WTC11 (cell line): ENCODE measurements around the gene SHOX.

ENCODE experiments used
- ATF1 ChIP-seq: sonication (generic); formaldehyde crosslinking; IDR thresholded peaks from 2 replicates; pipeline ENCODE4 v1.8.1; 2023; ENCODE audit warnings: mild to moderate bottlenecking, moderate library complexity, missing genetic modification reagents
- ATF2 ChIP-seq: sonication (generic); formaldehyde crosslinking; IDR thresholded peaks from 2 replicates; pipeline ENCODE4 v1.8.1; 2022; ENCODE audit warnings: low read depth, missing genetic modification reagents, borderline replicate concordance
- CREB1 ChIP-seq: sonication (generic); formaldehyde crosslinking; IDR thresholded peaks from 2 replicates; pipeline ENCODE4 v1.8.0; 2023; ENCODE audit warnings: mild to moderate bottlenecking, missing genetic modification reagents
- E2F1 ChIP-seq: sonication (generic); formaldehyde crosslinking; IDR thresholded peaks from 2 replicates; pipeline ENCODE4 v1.8.0; 2022; ENCODE audit warnings: mild to moderate bottlenecking, missing genetic modification reagents
- E2F4 ChIP-seq: sonication (generic); formaldehyde crosslinking; IDR thresholded peaks from 2 replicates; pipeline ENCODE4 v1.8.1; 2022; ENCODE audit warnings: low read depth, mild to moderate bottlenecking, moderate library complexity, missing genetic modification reagents, borderline replicate concordance
- IRF2 ChIP-seq: sonication (generic); formaldehyde crosslinking; IDR thresholded peaks from 2 replicates; pipeline ENCODE4 v1.8.0; 2022; ENCODE audit warnings: low read depth, missing genetic modification reagents, borderline replicate concordance
- MAX ChIP-seq: sonication (generic); formaldehyde crosslinking; IDR thresholded peaks from 2 replicates; pipeline ENCODE4 v1.8.0; 2022; ENCODE audit warnings: mild to moderate bottlenecking, missing genetic modification reagents
- SMAD3 ChIP-seq: sonication (generic); formaldehyde crosslinking; IDR thresholded peaks from 2 replicates; pipeline ENCODE4 v1.8.0; 2022; ENCODE audit warnings: missing genetic modification reagents, mild to moderate bottlenecking, borderline replicate concordance
- TCF7 ChIP-seq: sonication (generic); formaldehyde crosslinking; IDR thresholded peaks from 2 replicates; pipeline ENCODE4 v1.8.0; 2022; ENCODE audit warnings: mild to moderate bottlenecking, low read depth, missing genetic modification reagents, moderate library complexity
- TEAD4 ChIP-seq: sonication (generic); formaldehyde crosslinking; IDR thresholded peaks from 2 replicates; pipeline ENCODE4 v1.8.0; 2022; ENCODE audit warnings: mild to moderate bottlenecking, missing genetic modification reagents
- TF ChIP-seq, protein P1 (sequence below): fragments of 200-600 bp; IDR thresholded peaks from 2 replicates; pipeline ENCODE4 v1.8.0; 2022; ENCODE audit warnings: antibody characterized with exemption
- TF ChIP-seq, protein P2 (sequence below): sonication (generic); formaldehyde crosslinking; IDR thresholded peaks from 2 replicates; pipeline ENCODE4 v1.8.0; 2023; ENCODE audit warnings: mild to moderate bottlenecking, missing genetic modification reagents
- TF ChIP-seq, protein P3 (sequence below): sonication (generic); formaldehyde crosslinking; IDR thresholded peaks from 2 replicates; pipeline ENCODE4 v1.8.0; 2022; ENCODE audit warnings: mild to moderate bottlenecking, missing genetic modification reagents

- TF ChIP-seq, protein P1, sequence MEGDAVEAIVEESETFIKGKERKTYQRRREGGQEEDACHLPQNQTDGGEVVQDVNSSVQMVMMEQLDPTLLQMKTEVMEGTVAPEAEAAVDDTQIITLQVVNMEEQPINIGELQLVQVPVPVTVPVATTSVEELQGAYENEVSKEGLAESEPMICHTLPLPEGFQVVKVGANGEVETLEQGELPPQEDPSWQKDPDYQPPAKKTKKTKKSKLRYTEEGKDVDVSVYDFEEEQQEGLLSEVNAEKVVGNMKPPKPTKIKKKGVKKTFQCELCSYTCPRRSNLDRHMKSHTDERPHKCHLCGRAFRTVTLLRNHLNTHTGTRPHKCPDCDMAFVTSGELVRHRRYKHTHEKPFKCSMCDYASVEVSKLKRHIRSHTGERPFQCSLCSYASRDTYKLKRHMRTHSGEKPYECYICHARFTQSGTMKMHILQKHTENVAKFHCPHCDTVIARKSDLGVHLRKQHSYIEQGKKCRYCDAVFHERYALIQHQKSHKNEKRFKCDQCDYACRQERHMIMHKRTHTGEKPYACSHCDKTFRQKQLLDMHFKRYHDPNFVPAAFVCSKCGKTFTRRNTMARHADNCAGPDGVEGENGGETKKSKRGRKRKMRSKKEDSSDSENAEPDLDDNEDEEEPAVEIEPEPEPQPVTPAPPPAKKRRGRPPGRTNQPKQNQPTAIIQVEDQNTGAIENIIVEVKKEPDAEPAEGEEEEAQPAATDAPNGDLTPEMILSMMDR: no peak
- no peak for TF ChIP-seq SMAD3 (CRISPR knock-in tag)
- TF ChIP-seq IRF2 (CRISPR knock-in tag): no peak
- no peak for TF ChIP-seq E2F4
- TF ChIP-seq, protein P2, sequence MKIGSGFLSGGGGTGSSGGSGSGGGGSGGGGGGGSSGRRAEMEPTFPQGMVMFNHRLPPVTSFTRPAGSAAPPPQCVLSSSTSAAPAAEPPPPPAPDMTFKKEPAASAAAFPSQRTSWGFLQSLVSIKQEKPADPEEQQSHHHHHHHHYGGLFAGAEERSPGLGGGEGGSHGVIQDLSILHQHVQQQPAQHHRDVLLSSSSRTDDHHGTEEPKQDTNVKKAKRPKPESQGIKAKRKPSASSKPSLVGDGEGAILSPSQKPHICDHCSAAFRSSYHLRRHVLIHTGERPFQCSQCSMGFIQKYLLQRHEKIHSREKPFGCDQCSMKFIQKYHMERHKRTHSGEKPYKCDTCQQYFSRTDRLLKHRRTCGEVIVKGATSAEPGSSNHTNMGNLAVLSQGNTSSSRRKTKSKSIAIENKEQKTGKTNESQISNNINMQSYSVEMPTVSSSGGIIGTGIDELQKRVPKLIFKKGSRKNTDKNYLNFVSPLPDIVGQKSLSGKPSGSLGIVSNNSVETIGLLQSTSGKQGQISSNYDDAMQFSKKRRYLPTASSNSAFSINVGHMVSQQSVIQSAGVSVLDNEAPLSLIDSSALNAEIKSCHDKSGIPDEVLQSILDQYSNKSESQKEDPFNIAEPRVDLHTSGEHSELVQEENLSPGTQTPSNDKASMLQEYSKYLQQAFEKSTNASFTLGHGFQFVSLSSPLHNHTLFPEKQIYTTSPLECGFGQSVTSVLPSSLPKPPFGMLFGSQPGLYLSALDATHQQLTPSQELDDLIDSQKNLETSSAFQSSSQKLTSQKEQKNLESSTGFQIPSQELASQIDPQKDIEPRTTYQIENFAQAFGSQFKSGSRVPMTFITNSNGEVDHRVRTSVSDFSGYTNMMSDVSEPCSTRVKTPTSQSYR (CRISPR knock-in tag): no peak
- TF ChIP-seq ATF2 (CRISPR knock-in tag): no peak
- TF ChIP-seq MAX (CRISPR knock-in tag): no peak
- TF ChIP-seq E2F1 (CRISPR knock-in tag): no peak
- TF ChIP-seq TCF7: no peak
- TF ChIP-seq ATF1: no peak
- TF ChIP-seq CREB1 (CRISPR knock-in tag): no peak
- TF ChIP-seq TEAD4: no peak
- TF ChIP-seq, protein P3, sequence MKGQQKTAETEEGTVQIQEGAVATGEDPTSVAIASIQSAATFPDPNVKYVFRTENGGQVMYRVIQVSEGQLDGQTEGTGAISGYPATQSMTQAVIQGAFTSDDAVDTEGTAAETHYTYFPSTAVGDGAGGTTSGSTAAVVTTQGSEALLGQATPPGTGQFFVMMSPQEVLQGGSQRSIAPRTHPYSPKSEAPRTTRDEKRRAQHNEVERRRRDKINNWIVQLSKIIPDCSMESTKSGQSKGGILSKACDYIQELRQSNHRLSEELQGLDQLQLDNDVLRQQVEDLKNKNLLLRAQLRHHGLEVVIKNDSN (CRISPR knock-in tag): no peak
Observed at GRCh38 chrX:618761-619450, 11.7 kb upstream of the SHOX start.
